Activated naive CD4-positive, alpha-beta T cell treated with anti-CD3 and anti-CD28 coated beads, Interleukin-2, amount 50 U/mL, for 16 hours (primary cell): ENCODE data around the gene GUCD1.
"Not testable (repeated sequence)": the region's sequence is repeated elsewhere in the genome, so short reads cannot be mapped to it uniquely, and the experiment has no call there.

ENCODE experiments used
- DNase-seq: peaks from one replicate; pipeline ENCODE4 v3.0.0-alpha.2; 2020

GUCD1 gene

GRCh38 chr22:24563246-24563645 lies 8.3 kb upstream of the GUCD1 start:
- no peak for DNase-seq

- DNase-seq: no peak
These were observed 4.5 kb upstream of the GUCD1 start for GRCh38 chr22:24559471-24559870.

- DNase-seq: peak; percentile 99
These were observed 464 bp upstream of the GUCD1 start, which contains the start of gene SNRPD3 for GRCh38 chr22:24555165-24556039. SNRPD3 (plus strand) TSS chr22:24555999; CDS start chr22:24557675, 1,676 bp downstream.

GRCh38 chr22:24553597-24554312 lies 1.2 kb downstream of the GUCD1 start:
- no peak for DNase-seq

- not testable (repeated sequence) for DNase-seq
These were observed 2.2 kb downstream of the GUCD1 start for GRCh38 chr22:24552503-24553286.

- DNase-seq: no peak
These were observed 4.0 kb downstream of the GUCD1 start for GRCh38 chr22:24550902-24551435.

GRCh38 chr22:24550028-24550901 lies 4.7 kb downstream of the GUCD1 start:
- DNase-seq: no peak

GRCh38 chr22:24548812-24549211 lies 6.1 kb downstream of the GUCD1 start:
- no peak for DNase-seq

- DNase-seq: no peak
These were observed 11.2 kb downstream of the GUCD1 start for GRCh38 chr22:24543679-24544243.

GRCh38 chr22:24543185-24543601 lies 11.7 kb downstream of the GUCD1 start:
- DNase-seq: no peak

- DNase-seq: no peak
These were observed 12.3 kb downstream of the GUCD1 start for GRCh38 chr22:24542641-24543040.

GRCh38 chr22:24541681-24542515 lies 13.0 kb downstream of the GUCD1 start:
- no peak for DNase-seq

GRCh38 chr22:24540470-24540869 lies 14.5 kb downstream of the GUCD1 start:
- DNase-seq: no peak

GRCh38 chr22:24536089-24536488 lies 18.8 kb downstream of the GUCD1 start:
- no peak for DNase-seq

GRCh38 chr22:24535348-24535747 lies 19.6 kb downstream of the GUCD1 start:
- DNase-seq: no peak

- no peak for DNase-seq
These were observed 22.9 kb downstream of the GUCD1 start for GRCh38 chr22:24532075-24532474.

- not testable (repeated sequence) for DNase-seq
These were observed 24.0 kb downstream of the GUCD1 start for GRCh38 chr22:24530968-24531367.

GRCh38 chr22:24529898-24530297 lies 25.0 kb downstream of the GUCD1 start:
- no peak for DNase-seq

GRCh38 chr22:24526191-24526590 lies 28.7 kb downstream of the GUCD1 start:
- DNase-seq: no peak

GRCh38 chr22:24525416-24526037 lies 29.4 kb downstream of the GUCD1 start:
- peak; percentile 78 for DNase-seq
